NB4 (cell line): ENCODE measurements around the gene COL17A1.

Experiments used
- MYC ChIP-seq: IDR thresholded peaks from 2 replicates; pipeline ENCODE4 v1.6.1; 2011; ENCODE audit warnings: low read depth, low read length
- TF ChIP-seq, protein P1 (sequence below): IDR thresholded peaks from one replicate; pipeline ENCODE4 v1.5.1; 2012; ENCODE audit warnings: low read depth, low read length

GRCh38 chr10:104103956-104104355, 18.3 kb upstream of the COL17A1 start:
- TF ChIP-seq, protein P1, sequence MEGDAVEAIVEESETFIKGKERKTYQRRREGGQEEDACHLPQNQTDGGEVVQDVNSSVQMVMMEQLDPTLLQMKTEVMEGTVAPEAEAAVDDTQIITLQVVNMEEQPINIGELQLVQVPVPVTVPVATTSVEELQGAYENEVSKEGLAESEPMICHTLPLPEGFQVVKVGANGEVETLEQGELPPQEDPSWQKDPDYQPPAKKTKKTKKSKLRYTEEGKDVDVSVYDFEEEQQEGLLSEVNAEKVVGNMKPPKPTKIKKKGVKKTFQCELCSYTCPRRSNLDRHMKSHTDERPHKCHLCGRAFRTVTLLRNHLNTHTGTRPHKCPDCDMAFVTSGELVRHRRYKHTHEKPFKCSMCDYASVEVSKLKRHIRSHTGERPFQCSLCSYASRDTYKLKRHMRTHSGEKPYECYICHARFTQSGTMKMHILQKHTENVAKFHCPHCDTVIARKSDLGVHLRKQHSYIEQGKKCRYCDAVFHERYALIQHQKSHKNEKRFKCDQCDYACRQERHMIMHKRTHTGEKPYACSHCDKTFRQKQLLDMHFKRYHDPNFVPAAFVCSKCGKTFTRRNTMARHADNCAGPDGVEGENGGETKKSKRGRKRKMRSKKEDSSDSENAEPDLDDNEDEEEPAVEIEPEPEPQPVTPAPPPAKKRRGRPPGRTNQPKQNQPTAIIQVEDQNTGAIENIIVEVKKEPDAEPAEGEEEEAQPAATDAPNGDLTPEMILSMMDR, result no peak
- TF ChIP-seq MYC, result no peak
